ENCODE measurements around the gene PTTG1. TPM values are rescaled to one million over a fixed set of nuclear protein-coding genes. Genes with fewer than 3 reads are reported as not detected.
A peak's percentile ranks its signal among the peaks of the same experiment; 100 is the strongest.

PTTG1 gene
- 10 to 100 TPM; 31.7 to 98.9 (median 49.9) TPM for total RNA-seq

- peaks cover 50% of the 10 kb centered on the region for H3K4me1 ChIP-seq
- H3K36me3 ChIP-seq = no peaks in the 10 kb centered on the region
- peak within 1 kb of the TSS; percentile 87 for H3K27ac ChIP-seq
- H3K4me3 ChIP-seq = peak within 1 kb of the TSS; percentile 72
- 1% methylated on average over 29 of the region's 39 CpGs for WGBS
- no peaks in the 10 kb centered on the region for H3K27me3 ChIP-seq
- peak; percentile 96 to 98 for DNase-seq (ENCODE audit: low spot score in 2 of 2)
- TF ChIP-seq CTCF (IDR thresholded peaks at IDR 0.05) (no peak), POLR2A (IDR thresholded peaks at IDR 0.05) (no peak), EP300 (IDR thresholded peaks at IDR 0.05) (no peak), POLR2AphosphoS5 (IDR thresholded peaks at IDR 0.05) (no peak)
- no peaks in the 10 kb centered on the region for H3K9me3 ChIP-seq
Observed at GRCh38 chr5:160421625-160422258, at the start of gene PTTG1. TSS of gene PTTG1 (plus strand) at chr5:160421855. CDS start at chr5:160422313, 458 bp downstream.

- H3K27me3 ChIP-seq = no peaks in the 10 kb centered on the region
- H3K9me3 ChIP-seq = no peaks in the 10 kb centered on the region
- no peak overlapping the region for H3K4me3 ChIP-seq
- no peak overlapping the region for H3K27ac ChIP-seq
- no peak for TF ChIP-seq CTCF (IDR thresholded peaks at IDR 0.05)
- no peak for TF ChIP-seq EP300 (IDR thresholded peaks at IDR 0.05)
- no peak for TF ChIP-seq POLR2A (IDR thresholded peaks at IDR 0.05)
- no peak for TF ChIP-seq POLR2AphosphoS5 (IDR thresholded peaks at IDR 0.05)
- DNase-seq (ENCODE audit: low spot score in 2 of 2) = no peak
- H3K4me1 ChIP-seq = peaks cover 14% of the 10 kb centered on the region
- no peaks in the 10 kb centered on the region for H3K36me3 ChIP-seq
Observed at GRCh38 chr5:160375166-160375565, 46.5 kb upstream of the PTTG1 start.

DNA sequence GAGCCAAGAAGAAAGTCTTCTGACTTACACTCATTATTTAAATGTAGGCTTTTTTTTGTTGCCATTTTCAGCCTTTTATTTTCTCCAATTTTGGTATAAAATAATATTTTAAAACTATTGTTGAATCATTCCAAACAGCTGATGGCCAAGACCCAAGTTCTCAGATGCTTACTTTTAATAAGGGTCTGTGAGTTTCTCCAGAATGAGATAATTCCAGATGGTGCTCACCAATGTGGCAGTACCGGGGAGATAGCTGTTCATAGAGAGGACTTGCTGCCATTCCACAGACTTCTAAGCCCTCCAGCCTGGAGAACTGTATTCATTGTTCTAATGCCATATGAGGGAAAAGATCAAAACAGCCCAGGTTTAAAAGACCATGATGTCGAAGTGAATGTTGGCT, 46.0 kb upstream of the PTTG1 start:
- no peak for DNase-seq (ENCODE audit: low spot score in 2 of 2)
- H3K9me3 ChIP-seq = no peaks in the 10 kb centered on the region
- H3K27me3 ChIP-seq = no peaks in the 10 kb centered on the region
- no peak for TF ChIP-seq CTCF (IDR thresholded peaks at IDR 0.05)
- no peak for TF ChIP-seq POLR2AphosphoS5 (IDR thresholded peaks at IDR 0.05)
- no peak for TF ChIP-seq POLR2A (IDR thresholded peaks at IDR 0.05)
- TF ChIP-seq EP300 (IDR thresholded peaks at IDR 0.05) = no peak
- WGBS = 74% methylated on average over 2 of the region's 2 CpGs
- no peak overlapping the region for H3K27ac ChIP-seq
- H3K4me3 ChIP-seq = no peak overlapping the region
- no peaks in the 10 kb centered on the region for H3K36me3 ChIP-seq
- H3K4me1 ChIP-seq = peaks cover 9% of the 10 kb centered on the region

GRCh38 chr5:160376416-160376815, 45.2 kb upstream of the PTTG1 start:
- Histone ChIP-seq H3K27me3 (no peaks in the 10 kb centered on the region), H3K4me1 (peaks cover 4% of the 10 kb centered on the region), H3K9me3 (no peaks in the 10 kb centered on the region), H3K4me3 (no peak overlapping the region), H3K27ac (no peak overlapping the region), H3K36me3 (no peaks in the 10 kb centered on the region)
- no peak for TF ChIP-seq POLR2A (IDR thresholded peaks at IDR 0.05)
- DNase-seq (ENCODE audit: low spot score in 2 of 2) = no peak

- WGBS = 76% methylated on average over 5 of the region's 5 CpGs
- H3K9me3 ChIP-seq = no peaks in the 10 kb centered on the region
- DNase-seq (ENCODE audit: low spot score in 2 of 2) = no peak
- no peak overlapping the region for H3K27ac ChIP-seq
- no peak overlapping the region for H3K4me3 ChIP-seq
- peaks cover 4% of the 10 kb centered on the region for H3K4me1 ChIP-seq
- TF ChIP-seq CTCF (IDR thresholded peaks at IDR 0.05) (no peak), EP300 (IDR thresholded peaks at IDR 0.05) (no peak), POLR2AphosphoS5 (IDR thresholded peaks at IDR 0.05) (no peak), POLR2A (IDR thresholded peaks at IDR 0.05) (no peak)
- H3K36me3 ChIP-seq = no peaks in the 10 kb centered on the region
- no peaks in the 10 kb centered on the region for H3K27me3 ChIP-seq
Observed at GRCh38 chr5:160377651-160378050, 44.0 kb upstream of the PTTG1 start.

GRCh38 chr5:160378330-160378729, 43.3 kb upstream of the PTTG1 start:
- H3K4me1 ChIP-seq = peaks cover 4% of the 10 kb centered on the region
- H3K4me3 ChIP-seq = no peak overlapping the region
- no peaks in the 10 kb centered on the region for H3K36me3 ChIP-seq
- H3K27ac ChIP-seq = no peak overlapping the region
- no peaks in the 10 kb centered on the region for H3K9me3 ChIP-seq
- H3K27me3 ChIP-seq = no peaks in the 10 kb centered on the region
- 76% methylated on average over 2 of the region's 2 CpGs for WGBS
- DNase-seq (ENCODE audit: low spot score in 2 of 2) = no peak
- TF ChIP-seq CTCF (IDR thresholded peaks at IDR 0.05) = no peak
- TF ChIP-seq POLR2A (IDR thresholded peaks at IDR 0.05) = no peak
- no peak for TF ChIP-seq EP300 (IDR thresholded peaks at IDR 0.05)
- TF ChIP-seq POLR2AphosphoS5 (IDR thresholded peaks at IDR 0.05) = no peak
